NOMO-1 treated with dmso at 0.1 percent for 144 hours (cell line): Measurements from ENCODE around the gene APOL1.
"Not testable (repeated sequence)": the region's sequence is repeated elsewhere in the genome, so short reads cannot be mapped to it uniquely, and the experiment has no call there.

ENCODE experiments used
- DNase-seq: peaks from one replicate; lab custom pipeline; 2025; ENCODE audit not compliant: unreplicated experiment; lab: John Stamatoyannopoulos, UW

APOL1 gene

GRCh38 chr22:36225333-36225922, 27.5 kb upstream of the APOL1 start:
- no peak for DNase-seq

GRCh38 chr22:36226189-36226588, 26.7 kb upstream of the APOL1 start:
- DNase-seq: no peak

- no peak for DNase-seq
These were observed 25.5 kb upstream of the APOL1 start for GRCh38 chr22:36227396-36227795.

- no peak for DNase-seq
These were observed 25.1 kb upstream of the APOL1 start for GRCh38 chr22:36227806-36228205.

GRCh38 chr22:36228369-36228768, 24.6 kb upstream of the APOL1 start:
- not testable (repeated sequence) for DNase-seq

GRCh38 chr22:36228944-36229343, 24.0 kb upstream of the APOL1 start:
- no peak for DNase-seq

GRCh38 chr22:36229649-36230048, 23.3 kb upstream of the APOL1 start:
- not testable (repeated sequence) for DNase-seq

- not testable (repeated sequence) for DNase-seq
These were observed 21.9 kb upstream of the APOL1 start for GRCh38 chr22:36231051-36231450.

GRCh38 chr22:36232715-36233401, 20.1 kb upstream of the APOL1 start:
- no peak for DNase-seq

GRCh38 chr22:36233796-36234195, 19.1 kb upstream of the APOL1 start:
- no peak for DNase-seq

- no peak for DNase-seq
These were observed 18.7 kb upstream of the APOL1 start for GRCh38 chr22:36234213-36234612.

- no peak for DNase-seq
These were observed 18.0 kb upstream of the APOL1 start for GRCh38 chr22:36234919-36235318.

- no peak for DNase-seq
These were observed 17.3 kb upstream of the APOL1 start for GRCh38 chr22:36235585-36235984.

- DNase-seq: no peak
These were observed 16.3 kb upstream of the APOL1 start for GRCh38 chr22:36236388-36237319.

- no peak for DNase-seq
These were observed 15.2 kb upstream of the APOL1 start for GRCh38 chr22:36237462-36238372.

- DNase-seq: no peak
These were observed 14.4 kb upstream of the APOL1 start for GRCh38 chr22:36238373-36239149.

GRCh38 chr22:36239150-36239400, 13.9 kb upstream of the APOL1 start:
- no peak for DNase-seq

- peak; percentile 88 for DNase-seq
These were observed 13.3 kb upstream of the APOL1 start, which contains the start of gene APOL2 for GRCh38 chr22:36239401-36240171. APOL2 (minus strand) TSS chr22:36239527; CDS start chr22:36233162, 6,365 bp downstream.

GRCh38 chr22:36243986-36244385, 8.9 kb upstream of the APOL1 start:
- DNase-seq: no peak
